KMS-11 (cell line): ENCODE results near the gene RDH11.

Source experiments
- H2AFZ ChIP-seq: fragments of 200-600 bp; sonication (generic); 2 replicates; pipeline ENCODE4 v1.6.1; 2016; ENCODE audit warnings: antibody characterized with exemption, mixed run types, low read depth
- H3K27ac ChIP-seq: fragments of 200-600 bp; sonication (generic); 2 replicates; pipeline ENCODE4 v1.6.1; 2016; ENCODE audit warnings: mild to moderate bottlenecking, mixed run types
- H3K27me3 ChIP-seq: fragments of 200-600 bp; sonication (generic); 2 replicates; pipeline ENCODE4 v1.6.1; 2017; ENCODE audit warnings: mild to moderate bottlenecking, low read depth, mixed run types, moderate library complexity; ENCODE audit not compliant: insufficient read depth
- H3K36me3 ChIP-seq: fragments of 200-600 bp; sonication (generic); 2 replicates; pipeline ENCODE4 v1.6.1; 2017; ENCODE audit warnings: mild to moderate bottlenecking, mixed run types; ENCODE audit not compliant: insufficient read depth
- H3K4me1 ChIP-seq: fragments of 200-600 bp; sonication (generic); 2 replicates; pipeline ENCODE4 v1.6.1; 2016; ENCODE audit warnings: mild to moderate bottlenecking, low read depth, mixed run types; ENCODE audit not compliant: poor library complexity, severe bottlenecking
- H3K4me2 ChIP-seq: fragments of 200-600 bp; sonication (generic); 2 replicates; pipeline ENCODE4 v1.7.0; 2016; ENCODE audit warnings: mild to moderate bottlenecking, mixed run types
- H3K4me3 ChIP-seq: fragments of 200-600 bp; sonication (generic); IDR thresholded peaks from 2 replicates; pipeline ENCODE4 v1.6.1; 2017; ENCODE audit warnings: low read depth, low read length, mixed read lengths; ENCODE audit not compliant: insufficient read depth
- H3K79me2 ChIP-seq: fragments of 200-600 bp; sonication (generic); 2 replicates; pipeline ENCODE4 v1.6.1; 2016; ENCODE audit warnings: low read depth, mixed run types; ENCODE audit not compliant: insufficient read depth
- H3K9ac ChIP-seq: fragments of 200-600 bp; sonication (generic); 2 replicates; pipeline ENCODE4 v1.6.1; 2016; ENCODE audit warnings: mild to moderate bottlenecking, mixed run types
- H4K20me1 ChIP-seq: fragments of 200-600 bp; sonication (generic); 2 replicates; pipeline ENCODE4 v1.6.1; 2016; ENCODE audit warnings: mild to moderate bottlenecking, mixed run types; ENCODE audit not compliant: insufficient read depth
- CTCF ChIP-seq: fragments of 200-600 bp; sonication (generic); conservative IDR thresholded peaks from 2 replicates; pipeline ENCODE4 v1.6.1; 2017; ENCODE audit warnings: low read depth, mild to moderate bottlenecking, antibody characterized with exemption, low read length, moderate library complexity, mixed read lengths

RDH11 gene

GRCh38 chr14:67645414-67645813, 50.1 kb downstream of the RDH11 start:
- H3K79me2 ChIP-seq = no peaks in the 10 kb centered on the region
- TF ChIP-seq CTCF = no peak
- no peaks in the 10 kb centered on the region for H3K36me3 ChIP-seq

GRCh38 chr14:67644428-67644827, 51.1 kb downstream of the RDH11 start:
- no peak overlapping the region for H3K27ac ChIP-seq
- H3K36me3 ChIP-seq = no peaks in the 10 kb centered on the region
- no peaks in the 10 kb centered on the region for H4K20me1 ChIP-seq
- H2AFZ ChIP-seq = no peak overlapping the region
- peaks cover 46% of the 10 kb centered on the region for H3K4me1 ChIP-seq
- no peak for TF ChIP-seq CTCF
- H3K27me3 ChIP-seq = no peaks in the 10 kb centered on the region
- H3K4me3 ChIP-seq = no peak overlapping the region
- H3K79me2 ChIP-seq = no peaks in the 10 kb centered on the region
- H3K9ac ChIP-seq = no peak overlapping the region
- no peak overlapping the region for H3K4me2 ChIP-seq

More at GRCh38 chr14:67645414-67645813, 50.1 kb downstream of the RDH11 start:
- no peak overlapping the region for H3K9ac ChIP-seq
- no peaks in the 10 kb centered on the region for H4K20me1 ChIP-seq
- no peak overlapping the region for H3K27ac ChIP-seq
- no peak overlapping the region for H2AFZ ChIP-seq
- no peak overlapping the region for H3K4me2 ChIP-seq
- H3K4me1 ChIP-seq = peaks cover 46% of the 10 kb centered on the region
- H3K27me3 ChIP-seq = no peaks in the 10 kb centered on the region
- H3K4me3 ChIP-seq = no peak overlapping the region

GRCh38 chr14:67643713-67644112, 51.9 kb downstream of the RDH11 start:
- H3K4me2 ChIP-seq = no peak overlapping the region; the same call in 1 of the 2 replicates
- no peaks in the 10 kb centered on the region for H4K20me1 ChIP-seq
- H2AFZ ChIP-seq = no peak overlapping the region
- H3K4me3 ChIP-seq = no peak overlapping the region
- H3K9ac ChIP-seq = no peak overlapping the region
- no peaks in the 10 kb centered on the region for H3K79me2 ChIP-seq
- TF ChIP-seq CTCF = no peak
- no peaks in the 10 kb centered on the region for H3K36me3 ChIP-seq
- no peak overlapping the region for H3K27ac ChIP-seq
- H3K4me1 ChIP-seq = peaks cover 46% of the 10 kb centered on the region
- H3K27me3 ChIP-seq = no peaks in the 10 kb centered on the region

- H3K4me1 ChIP-seq = peaks cover 46% of the 10 kb centered on the region
- peak overlapping the region; percentile 51; the same call in 1 of the 2 replicates for H3K27ac ChIP-seq
- no peaks in the 10 kb centered on the region for H3K79me2 ChIP-seq
- H3K4me2 ChIP-seq = peak overlapping the region; percentile 40
- TF ChIP-seq CTCF = no peak
- no peaks in the 10 kb centered on the region for H3K27me3 ChIP-seq
- H3K4me3 ChIP-seq = no peak overlapping the region
- H2AFZ ChIP-seq = no peak overlapping the region
- H3K9ac ChIP-seq = no peak overlapping the region; the same call in 1 of the 2 replicates
- no peaks in the 10 kb centered on the region for H4K20me1 ChIP-seq
- no peaks in the 10 kb centered on the region for H3K36me3 ChIP-seq
Measured at GRCh38 chr14:67641902-67642749, 53.4 kb downstream of the RDH11 start.
